Mucosa of stomach (tissue), 1 donor: ENCODE results near the gene HINT1.
"Not testable (repeated sequence)": the region's sequence is repeated elsewhere in the genome, so short reads cannot be mapped to it uniquely, and the experiment has no call there.

Experiments
- H3K27me3 ChIP-seq: one replicate; pipeline ENCODE4 v1.7.0; 2013; ENCODE audit warnings: mild to moderate bottlenecking, low read length; ENCODE audit not compliant: control insufficient read depth, insufficient read depth
- H3K36me3 ChIP-seq: one replicate; pipeline ENCODE4 v1.7.0; 2013; ENCODE audit warnings: low read length; ENCODE audit not compliant: control insufficient read depth, insufficient read depth
- H3K4me1 ChIP-seq: one replicate; pipeline ENCODE4 v1.7.0; 2013; ENCODE audit warnings: mild to moderate bottlenecking, low read length; ENCODE audit not compliant: control insufficient read depth, insufficient read depth
- H3K4me3 ChIP-seq: one replicate; pipeline ENCODE4 v1.7.0; 2013; ENCODE audit warnings: low read length
- H3K9ac ChIP-seq: one replicate; pipeline ENCODE4 v1.7.0; 2013; ENCODE audit warnings: mild to moderate bottlenecking, low read length, moderate library complexity
- H3K9me3 ChIP-seq: one replicate; pipeline ENCODE4 v1.7.0; 2013; ENCODE audit warnings: mild to moderate bottlenecking, low read length, moderate library complexity; ENCODE audit not compliant: control insufficient read depth
- donor health status: Pancreatic carcinoma.

Gene HINT1

GRCh38 chr5:131142970-131143617 lies 22.0 kb downstream of the HINT1 start:
- no peaks in the 10 kb centered on the region for H3K36me3 ChIP-seq
- no peaks in the 10 kb centered on the region for H3K9me3 ChIP-seq
- no peak overlapping the region for H3K4me3 ChIP-seq
- no peaks in the 10 kb centered on the region for H3K27me3 ChIP-seq
- H3K4me1 ChIP-seq = no peaks in the 10 kb centered on the region
- H3K9ac ChIP-seq = no peak overlapping the region

GRCh38 chr5:131139321-131139720 lies 25.7 kb downstream of the HINT1 start:
- H3K9me3 ChIP-seq = no peaks in the 10 kb centered on the region
- H3K4me3 ChIP-seq = no peak overlapping the region
- H3K27me3 ChIP-seq = no peaks in the 10 kb centered on the region
- no peaks in the 10 kb centered on the region for H3K36me3 ChIP-seq
- no peak overlapping the region for H3K9ac ChIP-seq
- no peaks in the 10 kb centered on the region for H3K4me1 ChIP-seq

GRCh38 chr5:131138406-131138805 lies 26.6 kb downstream of the HINT1 start:
- H3K4me3 ChIP-seq, H3K9me3 ChIP-seq, H3K36me3 ChIP-seq, H3K27me3 ChIP-seq, H3K4me1 ChIP-seq, H3K9ac ChIP-seq: not testable (repeated sequence)

DNA sequence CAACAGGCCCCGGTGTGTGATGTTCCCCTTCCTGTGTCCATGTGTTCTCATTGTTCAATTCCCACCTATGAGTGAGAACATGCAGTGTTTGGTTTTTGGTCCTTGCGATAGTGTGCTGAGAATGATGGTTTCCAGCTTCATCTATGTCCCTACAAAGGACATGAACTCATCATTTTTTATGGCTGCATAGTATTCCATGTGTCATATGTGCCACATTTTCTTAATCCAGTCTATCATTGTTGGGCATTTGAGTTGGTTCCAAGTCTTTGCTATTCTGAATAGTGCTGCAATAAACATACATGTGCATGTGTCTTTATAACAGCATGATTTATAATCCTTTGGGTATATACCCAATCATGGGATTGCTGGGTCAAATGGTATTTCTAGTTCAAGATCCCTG lies 32.0 kb downstream of the HINT1 start:
- H3K36me3 ChIP-seq, H3K4me3 ChIP-seq, H3K27me3 ChIP-seq, H3K4me1 ChIP-seq, H3K9ac ChIP-seq, H3K9me3 ChIP-seq: not testable (repeated sequence)

DNA sequence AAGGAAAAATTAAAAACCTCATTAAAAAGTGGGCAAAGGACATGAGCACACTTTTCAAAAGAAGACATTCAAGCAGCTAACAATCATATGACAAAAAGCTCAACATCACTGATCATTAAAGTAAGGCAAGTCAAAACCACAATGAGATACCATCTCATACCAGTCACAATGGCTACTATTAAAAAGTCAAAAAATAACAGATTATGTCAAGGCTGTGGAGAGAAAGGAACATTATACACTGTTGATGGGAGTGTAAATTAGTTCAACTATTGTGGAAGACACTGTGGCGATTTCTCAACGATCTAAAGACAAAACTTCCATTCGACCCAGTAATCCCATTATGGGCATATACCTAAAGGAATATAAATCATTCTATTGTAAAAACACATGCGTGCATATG lies 35.8 kb downstream of the HINT1 start:
- Histone ChIP-seq H3K4me1 (no peaks in the 10 kb centered on the region), H3K9ac (no peak overlapping the region), H3K4me3 (no peak overlapping the region), H3K27me3 (no peaks in the 10 kb centered on the region), H3K36me3 (no peaks in the 10 kb centered on the region), H3K9me3 (no peaks in the 10 kb centered on the region)

GRCh38 chr5:131127244-131127643 lies 37.8 kb downstream of the HINT1 start:
- not testable (repeated sequence) for H3K4me1 ChIP-seq, H3K36me3 ChIP-seq, H3K4me3 ChIP-seq, H3K9me3 ChIP-seq, H3K27me3 ChIP-seq, H3K9ac ChIP-seq

- Histone ChIP-seq H3K9ac (no peak overlapping the region), H3K36me3 (no peaks in the 10 kb centered on the region), H3K4me1 (no peaks in the 10 kb centered on the region), H3K27me3 (no peaks in the 10 kb centered on the region), H3K4me3 (no peak overlapping the region), H3K9me3 (no peaks in the 10 kb centered on the region)
Measured at GRCh38 chr5:131114754-131115153, 50.3 kb downstream of the HINT1 start.

GRCh38 chr5:131112424-131112823 lies 52.6 kb downstream of the HINT1 start:
- no peaks in the 10 kb centered on the region for H3K9me3 ChIP-seq

DNA sequence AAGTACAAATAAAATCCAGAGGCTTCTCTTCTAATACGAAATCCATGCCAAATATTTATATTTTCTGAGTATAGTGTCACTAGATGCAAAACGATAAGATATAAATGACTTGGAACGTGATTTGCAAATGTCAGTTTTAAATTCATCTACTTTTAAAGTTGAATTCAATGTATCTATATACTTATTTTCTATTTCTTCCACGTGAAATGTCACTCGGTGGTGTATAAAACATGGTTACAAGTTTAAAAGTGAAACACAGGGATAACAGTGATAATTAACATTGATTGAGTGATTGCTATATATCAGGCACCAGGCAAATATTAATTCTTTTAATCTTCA lies 54.8 kb downstream of the HINT1 start:
- no peak overlapping the region for H3K4me3 ChIP-seq
- no peaks in the 10 kb centered on the region for H3K27me3 ChIP-seq
- no peaks in the 10 kb centered on the region for H3K9me3 ChIP-seq
- no peak overlapping the region for H3K9ac ChIP-seq
- no peaks in the 10 kb centered on the region for H3K36me3 ChIP-seq
- no peaks in the 10 kb centered on the region for H3K4me1 ChIP-seq

More at GRCh38 chr5:131112424-131112823, 52.6 kb downstream of the HINT1 start:
- H3K9ac ChIP-seq = no peak overlapping the region
- no peaks in the 10 kb centered on the region for H3K36me3 ChIP-seq
- no peak overlapping the region for H3K4me3 ChIP-seq
- H3K4me1 ChIP-seq = no peaks in the 10 kb centered on the region
- no peaks in the 10 kb centered on the region for H3K27me3 ChIP-seq

- Histone ChIP-seq H3K4me3 (no peak overlapping the region), H3K36me3 (no peaks in the 10 kb centered on the region), H3K27me3 (no peaks in the 10 kb centered on the region), H3K9me3 (no peaks in the 10 kb centered on the region), H3K9ac (no peak overlapping the region), H3K4me1 (no peaks in the 10 kb centered on the region)
Measured at GRCh38 chr5:131109540-131110255, 55.4 kb downstream of the HINT1 start.
